HEK293T (cell line): Measurements from ENCODE around the gene MFSD6.

Experiments
- CTCF ChIA-PET: fragments of 350-600 bp; formaldehyde crosslinking; extraction: SDS; loops from one replicate; lab custom pipeline; 2021; ENCODE audit warnings: antibody characterized with exemption, inconsistent platforms; lab: Yijun Ruan, JAX
- POLR2A ChIA-PET: fragments of 350-600 bp; formaldehyde crosslinking; extraction: SDS; loops from one replicate; lab custom pipeline; 2020; ENCODE audit warnings: antibody characterized with exemption, inconsistent platforms; lab: Yijun Ruan, JAX
- DNase-seq: peaks from one replicate; pipeline ENCODE4 v3.0.0; 2012; ENCODE audit warnings: mixed read lengths; ENCODE audit errors: extremely low spot score
- ARNT ChIP-seq: fragments of 450-650 bp; IDR thresholded peaks from 2 replicates; pipeline ENCODE4 v1.6.1; 2017; ENCODE audit warnings: mild to moderate bottlenecking
- BHLHE40 ChIP-seq: fragments of 450-650 bp; IDR thresholded peaks from 2 replicates; pipeline ENCODE4 v1.6.1; 2016; ENCODE audit warnings: mild to moderate bottlenecking, moderate library complexity, borderline replicate concordance
- CTBP1 ChIP-seq: fragments of 450-650 bp; IDR thresholded peaks from 2 replicates; pipeline ENCODE4 v1.6.1; 2016; ENCODE audit warnings: borderline replicate concordance
- ELF4 ChIP-seq: fragments of 450-650 bp; IDR thresholded peaks from 2 replicates; pipeline ENCODE4 v1.6.1; 2017; ENCODE audit warnings: antibody characterized with exemption
- FOXA1 ChIP-seq: fragments of 450-650 bp; IDR thresholded peaks from 2 replicates; pipeline ENCODE4 v1.6.1; 2016; ENCODE audit warnings: mild to moderate bottlenecking
- FOXK2 ChIP-seq: fragments of 450-650 bp; IDR thresholded peaks from 2 replicates; pipeline ENCODE4 v1.6.1; 2016; ENCODE audit warnings: mild to moderate bottlenecking
- FOXM1 ChIP-seq: fragments of 450-650 bp; IDR thresholded peaks from 2 replicates; pipeline ENCODE4 v1.6.1; 2017; ENCODE audit warnings: mild to moderate bottlenecking, borderline replicate concordance
- HDGF ChIP-seq: fragments of 450-650 bp; IDR thresholded peaks from 2 replicates; pipeline ENCODE4 v1.6.1; 2017; ENCODE audit warnings: antibody characterized with exemption, borderline replicate concordance
- L3MBTL2 ChIP-seq: fragments of 450-650 bp; conservative IDR thresholded peaks from 2 replicates; pipeline ENCODE4 v1.6.1; 2016; ENCODE audit warnings: mild to moderate bottlenecking
- LEF1 ChIP-seq: fragments of 450-650 bp; IDR thresholded peaks from 2 replicates; pipeline ENCODE4 v1.6.1; 2017; ENCODE audit warnings: mild to moderate bottlenecking, borderline replicate concordance
- NFRKB ChIP-seq: fragments of 450-650 bp; IDR thresholded peaks from 2 replicates; pipeline ENCODE4 v1.6.1; 2016; ENCODE audit warnings: mild to moderate bottlenecking, moderate library complexity
- SP1 ChIP-seq: fragments of 450-650 bp; IDR thresholded peaks from 2 replicates; pipeline ENCODE4 v1.6.1; 2017
- SUZ12 ChIP-seq: fragments of 450-650 bp; IDR thresholded peaks from 2 replicates; pipeline ENCODE4 v1.6.1; 2016; ENCODE audit warnings: mild to moderate bottlenecking
- TARDBP ChIP-seq: fragments of 450-650 bp; IDR thresholded peaks from 2 replicates; pipeline ENCODE4 v1.6.1; 2016
- ZNF384 ChIP-seq: fragments of 450-650 bp; IDR thresholded peaks from 2 replicates; pipeline ENCODE4 v1.6.1; 2016
- TF ChIP-seq, protein P1 (sequence below): fragments of 450-650 bp; IDR thresholded peaks from 2 replicates; pipeline ENCODE4 v1.6.1; 2016

MFSD6 gene

DNA sequence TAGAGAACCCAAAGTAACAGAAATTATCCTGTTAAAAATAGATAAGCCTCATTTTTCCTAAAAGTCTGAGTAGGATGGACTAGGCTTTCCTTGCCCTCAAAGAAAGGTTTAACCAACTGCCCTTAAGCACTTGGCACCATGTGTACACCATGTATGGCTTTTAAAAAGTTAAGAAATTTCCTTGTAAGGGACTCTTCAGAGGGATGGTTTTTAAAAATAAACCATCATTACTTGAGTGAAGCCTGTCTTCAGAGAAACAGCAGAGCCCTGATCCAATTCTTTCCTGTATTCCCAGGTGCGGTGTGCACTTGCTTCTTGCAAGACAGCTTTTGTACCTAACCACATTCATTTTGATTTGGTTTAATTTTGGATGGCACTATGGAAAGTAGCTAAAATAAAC, 127.4 kb downstream of the MFSD6 start:
- DNase-seq = no peak
- POLR2A ChIA-PET = no interaction called here
- TF ChIP-seq TARDBP (no peak), CTBP1 (no peak), HDGF (no peak), BHLHE40 (no peak)
- CTCF ChIA-PET = no interaction called here

- no peak for DNase-seq
- POLR2A ChIA-PET = no interaction called here
- TF ChIP-seq LEF1 (no peak), CTBP1 (no peak), BHLHE40 (no peak)
- CTCF ChIA-PET = interaction anchor here (0.8 kb wide), 1 partner anchor 50 kb away, joined by 3 read pairs; no protein-coding TSS in a partner anchor
Measured at GRCh38 chr2:190537765-190538164, 129.6 kb downstream of the MFSD6 start.

DNA sequence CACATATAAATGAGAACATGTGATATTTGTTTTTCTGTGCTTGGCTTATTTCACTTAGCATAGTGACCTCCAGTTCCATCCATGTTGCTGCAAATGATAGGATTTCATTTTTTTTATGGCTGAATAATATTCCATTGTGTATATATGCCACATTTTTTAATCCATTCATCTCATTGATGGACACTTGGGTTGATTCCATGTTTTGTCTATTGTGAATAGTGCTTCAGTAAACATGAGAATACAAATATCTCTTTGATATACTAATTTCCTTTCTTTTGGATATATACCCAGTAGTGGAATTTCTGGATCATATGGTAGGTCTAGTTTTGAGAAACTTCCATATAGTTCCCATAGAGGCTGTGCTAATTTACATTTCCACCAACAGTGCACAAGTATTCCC, 130.0 kb downstream of the MFSD6 start:
- POLR2A ChIA-PET = no interaction called here
- CTCF ChIA-PET = interaction anchor here (0.8 kb wide), 1 partner anchor 50 kb away, joined by 3 read pairs; no protein-coding TSS in a partner anchor
- TF ChIP-seq LEF1 (no peak), TARDBP (no peak), FOXK2 (no peak), NFRKB (no peak), SP1 (no peak), SUZ12 (no peak), ARNT (no peak), HDGF (no peak), ELF4 (no peak)
- TF ChIP-seq, protein P1, sequence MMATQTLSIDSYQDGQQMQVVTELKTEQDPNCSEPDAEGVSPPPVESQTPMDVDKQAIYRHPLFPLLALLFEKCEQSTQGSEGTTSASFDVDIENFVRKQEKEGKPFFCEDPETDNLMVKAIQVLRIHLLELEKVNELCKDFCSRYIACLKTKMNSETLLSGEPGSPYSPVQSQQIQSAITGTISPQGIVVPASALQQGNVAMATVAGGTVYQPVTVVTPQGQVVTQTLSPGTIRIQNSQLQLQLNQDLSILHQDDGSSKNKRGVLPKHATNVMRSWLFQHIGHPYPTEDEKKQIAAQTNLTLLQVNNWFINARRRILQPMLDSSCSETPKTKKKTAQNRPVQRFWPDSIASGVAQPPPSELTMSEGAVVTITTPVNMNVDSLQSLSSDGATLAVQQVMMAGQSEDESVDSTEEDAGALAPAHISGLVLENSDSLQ = no peak
- DNase-seq = no peak

GRCh38 chr2:190540048-190540447, 131.9 kb downstream of the MFSD6 start:
- ChIA-PET POLR2A (no interaction called here), CTCF (no interaction called here)
- TF ChIP-seq ELF4 = no peak
- TF ChIP-seq L3MBTL2 = no peak
- no peak for TF ChIP-seq ZNF384
- no peak for TF ChIP-seq LEF1
- no peak for TF ChIP-seq FOXK2
- TF ChIP-seq, protein P1 = no peak
- no peak for TF ChIP-seq ARNT
- TF ChIP-seq BHLHE40 = no peak
- no peak for TF ChIP-seq CTBP1
- no peak for TF ChIP-seq FOXA1
- no peak for TF ChIP-seq NFRKB
- no peak for TF ChIP-seq SUZ12
- no peak for TF ChIP-seq TARDBP
- no peak for TF ChIP-seq FOXM1
- TF ChIP-seq HDGF = no peak
- TF ChIP-seq SP1 = no peak
- no peak for DNase-seq

GRCh38 chr2:190545093-190545492, 136.9 kb downstream of the MFSD6 start:
- POLR2A ChIA-PET = no interaction called here

More at GRCh38 chr2:190545093-190545492, 136.9 kb downstream of the MFSD6 start:
- TF ChIP-seq L3MBTL2 (no peak), FOXM1 (no peak), NFRKB (no peak), ARNT (no peak), ZNF384 (no peak), SP1 (no peak), HDGF (no peak), TARDBP (no peak), ELF4 (no peak), SUZ12 (no peak), FOXA1 (no peak), CTBP1 (no peak), FOXK2 (no peak), BHLHE40 (no peak), LEF1 (no peak)
- TF ChIP-seq, protein P1 = no peak
- CTCF ChIA-PET = interaction anchor here (0.7 kb wide), 1 partner anchor 15 kb away, joined by 5 read pairs; no protein-coding TSS in a partner anchor
- DNase-seq = no peak
